Lower leg skin (tissue), 4 donors: ENCODE measurements around the gene PSMC3IP. TPM values are rescaled to one million over a fixed set of nuclear protein-coding genes. Genes with fewer than 3 reads are reported as not detected.
A peak's percentile ranks its signal among the peaks of the same experiment; 100 is the strongest.
"Not testable (repeated sequence)": the region's sequence is repeated elsewhere in the genome, so short reads cannot be mapped to it uniquely, and the experiment has no call there.

Experiments
- DNase-seq, 2 donors: peaks; one replicate each; pipeline ENCODE4 v3.0.0-alpha.2; 2019; ENCODE audit warnings: low spot score in 2 of 2
- H3K4me3 ChIP-seq: fragments of 200-600 bp; sonication (generic); 2 replicates; pipeline ENCODE4 v1.5.1; 2017; ENCODE audit warnings: mild to moderate bottlenecking, low read depth; ENCODE audit not compliant: poor library complexity, severe bottlenecking
- CTCF ChIP-seq, 3 donors: fragments of 450-650 bp; IDR thresholded peaks; one replicate each; pipeline ENCODE4 v1.5.1; 2016; ENCODE audit warnings: antibody characterized with exemption in 3 of 3, mild to moderate bottlenecking in 3 of 3, moderate library complexity in 2 of 3
- POLR2A ChIP-seq, 2 donors: fragments of 450-650 bp; IDR thresholded peaks; one replicate each; pipeline ENCODE4 v1.6.1; 2016 to 2017; ENCODE audit warnings: antibody characterized with exemption in 2 of 2, mild to moderate bottlenecking in 1 of 2, moderate library complexity in 1 of 2
- WGBS, 2 donors: methylation state at CpG; one replicate each; pipeline ENCODE4 v1.1.5; 2018; 5-methylcytosine and 5-hydroxymethylcytosine counted together
- intact Hi-C: fragments of 100-400 bp; cut with DNase I; formaldehyde crosslinking; loops from one replicate; pipeline ENCODE4 v1.15.0; 2023; ENCODE audit warnings: low total_unique reads
- total RNA-seq, 4 donors: library from RNA; depleted of rRNA; stranded (reverse); fragments of >200 nt; gene quantifications; one replicate each; pipeline ENCODE4 v1.1.0, GENCODE V29; 2016

Gene PSMC3IP
- total RNA-seq, 4 donors from 2014 or later: 0.67 to 3.6 (median 1.8) TPM

- WGBS, 2 donors: 4 to 12% methylated on average over 36 to 44 of the region's 48 CpGs
- peak overlapping the region; percentile 82 for H3K4me3 ChIP-seq
- intact Hi-C loops: no loop called here
- DNase-seq: no peak
- TF ChIP-seq POLR2A (IDR thresholded peaks at IDR 0.05) (no peak), CTCF (IDR thresholded peaks at IDR 0.05) (no peak)
These were observed 15.0 kb downstream of the PSMC3IP start for GRCh38 chr17:42562388-42563142.

DNA sequence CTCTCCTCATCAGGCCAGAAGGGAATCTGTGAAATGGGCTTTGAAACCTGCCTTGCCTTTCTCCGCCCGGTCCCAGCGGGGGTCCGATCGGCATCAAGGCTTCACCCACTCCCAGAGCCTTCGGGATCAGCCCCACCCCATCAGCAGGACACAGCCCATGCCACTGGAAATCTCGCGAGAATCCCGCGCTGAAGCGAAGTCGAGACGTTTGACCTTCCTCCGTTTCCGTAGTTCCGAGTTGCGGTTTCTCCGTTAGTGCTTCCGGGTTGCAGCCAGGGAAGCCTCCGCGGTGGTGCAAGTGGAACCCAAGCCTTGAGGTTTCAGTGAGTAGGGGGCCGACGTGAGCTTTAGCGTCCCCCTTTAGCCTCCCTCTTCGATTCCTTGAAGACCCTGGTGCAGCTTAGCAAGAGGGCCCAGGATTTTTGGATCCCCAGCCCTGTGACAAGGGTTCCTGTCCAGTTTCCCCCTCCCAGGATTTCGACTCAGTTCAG is 15.6 kb downstream of the PSMC3IP start, which contains the start of gene COASY:
TSS of gene COASY (plus strand) at position 252 of the 491 bp plus-strand sequence. CDS start 475 bp downstream, outside the sequence.
- no peak for TF ChIP-seq POLR2A (IDR thresholded peaks at IDR 0.05)
- no peak for TF ChIP-seq CTCF (IDR thresholded peaks at IDR 0.05)
- intact Hi-C loops: no loop called here
- peak within 1 kb of the TSS; percentile 82 for H3K4me3 ChIP-seq
- peak; percentile 95 to 99 for DNase-seq
- WGBS, 2 donors: 0% methylated on average over 26 of the region's 26 CpGs

DNA sequence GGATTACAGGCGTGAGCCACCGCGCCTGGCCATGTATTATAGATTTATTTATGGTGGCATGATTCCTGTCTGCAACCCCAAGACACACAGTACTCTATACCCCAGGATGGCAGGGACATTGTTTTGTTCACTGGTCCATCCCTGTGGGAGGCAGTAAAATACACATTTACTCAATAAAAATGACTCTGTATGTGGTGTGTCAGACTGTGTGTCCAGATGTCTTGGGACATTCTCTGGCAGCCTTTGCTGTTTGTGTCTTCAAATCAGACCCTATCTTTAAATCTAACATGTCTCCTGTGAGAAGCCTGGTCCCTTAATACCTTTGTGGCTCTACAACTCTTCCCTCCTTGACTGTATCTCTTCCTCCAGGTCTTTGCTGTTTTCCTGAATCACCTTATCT is 17.3 kb downstream of the PSMC3IP start:
- 60 to 82% methylated on average over 1 to 3 of the region's 3 CpGs for WGBS, 2 donors
- H3K4me3 ChIP-seq: no peak overlapping the region
- TF ChIP-seq POLR2A (IDR thresholded peaks at IDR 0.05) (no peak), CTCF (IDR thresholded peaks at IDR 0.05) (no peak)
- intact Hi-C loops: no loop called here
- no peak for DNase-seq

DNA sequence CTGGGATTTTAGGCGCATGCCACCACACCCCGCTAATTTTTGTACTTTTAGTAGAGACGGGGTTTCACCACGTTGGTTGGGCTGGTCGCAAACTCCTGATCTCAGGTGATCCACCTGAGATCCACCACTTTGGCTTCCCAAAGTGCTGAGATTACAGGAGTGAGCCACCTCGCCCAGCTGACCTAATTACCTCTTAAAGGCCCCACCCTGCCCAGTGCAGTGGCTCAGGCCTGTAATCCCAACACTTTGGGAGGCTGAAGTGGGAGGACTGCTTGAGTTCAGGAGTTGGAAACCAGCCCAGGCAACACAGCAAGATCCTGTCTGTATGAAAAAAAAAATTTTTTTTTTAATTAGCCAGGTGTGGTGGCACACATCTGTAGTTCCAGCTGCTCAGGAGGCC is 18.5 kb downstream of the PSMC3IP start:
- TF ChIP-seq POLR2A (IDR thresholded peaks at IDR 0.05) (no peak), CTCF (IDR thresholded peaks at IDR 0.05) (no peak)
- H3K4me3 ChIP-seq: no peak overlapping the region
- intact Hi-C loops: no loop called here
- WGBS, 2 donors: 54 to 57% methylated on average over 6 of the region's 6 CpGs
- no peak for DNase-seq

- 55 to 57% methylated on average over 5 of the region's 5 CpGs for WGBS, 2 donors
These were observed 21.4 kb downstream of the PSMC3IP start for GRCh38 chr17:42555961-42556617.

DNA sequence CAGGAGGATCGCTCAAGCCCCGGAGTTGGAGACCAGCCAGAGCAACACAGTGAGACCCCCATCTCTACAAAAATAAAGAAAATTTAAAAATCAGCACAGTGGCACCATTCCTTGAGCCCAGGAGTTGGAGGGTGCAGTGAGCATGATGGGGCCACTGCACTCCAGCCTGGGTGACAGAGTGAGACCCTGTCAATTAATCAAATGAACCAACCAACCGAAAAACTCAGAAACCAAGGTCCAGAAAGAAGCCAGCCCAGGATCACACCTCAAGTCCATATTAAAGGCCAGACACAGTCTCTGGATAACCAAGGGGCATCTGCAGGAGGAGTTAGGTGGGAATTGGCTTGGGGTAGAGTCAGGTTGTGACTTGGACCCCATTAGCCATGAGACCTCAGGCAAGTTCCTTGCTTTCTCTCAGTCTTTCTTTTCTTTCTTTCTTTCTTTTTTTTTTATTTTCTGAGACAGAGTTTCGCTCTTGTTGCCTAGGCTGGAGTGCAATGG is 22.4 kb downstream of the PSMC3IP start:
- peak overlapping the region; percentile 64 for H3K4me3 ChIP-seq
- intact Hi-C loops: no loop called here
- TF ChIP-seq POLR2A (IDR thresholded peaks at IDR 0.05): no peak
- TF ChIP-seq CTCF (IDR thresholded peaks at IDR 0.05): no peak
- no peak for DNase-seq
- WGBS, 2 donors: 25 to 27% methylated on average over 4 of the region's 4 CpGs

More at GRCh38 chr17:42555961-42556617, 21.4 kb downstream of the PSMC3IP start:
- H3K4me3 ChIP-seq, intact Hi-C loops, DNase-seq: not testable (repeated sequence)
